Measurements from ENCODE around the gene RAB14. TPM values are rescaled to one million over a fixed set of nuclear protein-coding genes. Genes with fewer than 3 reads are reported as not detected.

Gene RAB14
- total RNA-seq, 4 donors from 2014 or later, result 30.5 to 69.6 (median 47.9) TPM

- TF ChIP-seq CTCF (IDR thresholded peaks at IDR 0.05; ENCODE audit: low read depth), result no peak
Observed at GRCh38 chr9:121230256-121230655, 28.6 kb upstream of the RAB14 start.

GRCh38 chr9:121227862-121228261 is 26.2 kb upstream of the RAB14 start:
- no peak for TF ChIP-seq CTCF (IDR thresholded peaks at IDR 0.05; ENCODE audit: low read depth)

- no peak for TF ChIP-seq CTCF (IDR thresholded peaks at IDR 0.05; ENCODE audit: low read depth)
Observed at GRCh38 chr9:121226175-121226574, 24.5 kb upstream of the RAB14 start.

GRCh38 chr9:121225240-121225639 is 23.6 kb upstream of the RAB14 start:
- TF ChIP-seq CTCF (IDR thresholded peaks at IDR 0.05; ENCODE audit: low read depth), result no peak

GRCh38 chr9:121222524-121223171 is 21.0 kb upstream of the RAB14 start:
- no peak for TF ChIP-seq CTCF (IDR thresholded peaks at IDR 0.05; ENCODE audit: low read depth)

- no peak for TF ChIP-seq CTCF (IDR thresholded peaks at IDR 0.05; ENCODE audit: low read depth)
Observed at GRCh38 chr9:121221664-121222055, 20.0 kb upstream of the RAB14 start.

GRCh38 chr9:121220996-121221663 is 19.5 kb upstream of the RAB14 start:
- no peak for TF ChIP-seq CTCF (IDR thresholded peaks at IDR 0.05; ENCODE audit: low read depth)
